IMR-90 (cell line): Measurements from ENCODE around the gene HOXB1. TPM values are rescaled to one million over a fixed set of nuclear protein-coding genes. Genes with fewer than 3 reads are reported as not detected.

ENCODE experiments used
- ATAC-seq: fragments of 200-7000 bp; cut with Tn5 transposase; 2 replicates; pipeline ENCODE4 v1.9.1; 2020; ENCODE audit warnings: low read depth, mild to moderate bottlenecking, moderate library complexity
- BruUV-seq: library from RNA; stranded (reverse); fragments of 400-500 nt; replicated peaks from 2 replicates; lab custom pipeline; 2021; lab: Mats Ljungman, UMichigan
- CTCF ChIA-PET: fragments of 300-600 bp; formaldehyde crosslinking; extraction: SDS; loops from one replicate; lab custom pipeline; 2021; ENCODE audit warnings: antibody characterized with exemption; lab: Yijun Ruan, JAX
- POLR2A ChIA-PET: fragments of 300-600 bp; sonication (Branson Sonifier 250); formaldehyde crosslinking; loops from one replicate; lab custom pipeline; 2022; ENCODE audit warnings: antibody characterized with exemption; ENCODE audit not compliant: unreplicated experiment; lab: Charles Lee
- DNase-seq: peaks from one replicate; pipeline ENCODE4 v3.0.0; 2013
- H2AFZ ChIP-seq: replicated peaks from 2 replicates; pipeline ENCODE3; 2013; ENCODE audit warnings: low read length, mild to moderate bottlenecking; ENCODE audit not compliant: poor library complexity
- H2AK5ac ChIP-seq: 2 replicates; pipeline ENCODE4 v1.6.1; 2013; ENCODE audit warnings: low read depth, low read length, inconsistent platforms
- H2AK9ac ChIP-seq: replicated peaks from 2 replicates; pipeline ENCODE3; 2013; ENCODE audit warnings: mild to moderate bottlenecking, low read depth, low read length, moderate library complexity; ENCODE audit not compliant: poor library complexity
- H2BK120ac ChIP-seq: 2 replicates; pipeline ENCODE4 v1.6.1; 2013; ENCODE audit warnings: low read depth, low read length, inconsistent platforms
- H2BK15ac ChIP-seq: 3 replicates; pipeline ENCODE4 v1.6.1; 2013; ENCODE audit warnings: low read depth, low read length, inconsistent platforms
- H2BK20ac ChIP-seq: 2 replicates; pipeline ENCODE4 v1.6.1; 2013; ENCODE audit warnings: low read depth, mild to moderate bottlenecking, inconsistent platforms, low read length, moderate library complexity
- H2BK5ac ChIP-seq: 2 replicates; pipeline ENCODE4 v1.6.1; 2013; ENCODE audit warnings: mild to moderate bottlenecking, low read depth, low read length, inconsistent platforms; ENCODE audit not compliant: poor library complexity, severe bottlenecking
- H3K14ac ChIP-seq: replicated peaks from 2 replicates; pipeline ENCODE4 v1.6.1; 2013; ENCODE audit warnings: low read depth, low read length, inconsistent platforms
- H3K18ac ChIP-seq: 2 replicates; pipeline ENCODE4 v1.6.1; 2013; ENCODE audit warnings: low read depth, low read length, control low read depth
- H3K23ac ChIP-seq: 2 replicates; pipeline ENCODE4 v1.6.1; 2013; ENCODE audit warnings: low read depth, low read length, inconsistent platforms
- H3K27ac ChIP-seq: 2 replicates; pipeline ENCODE4 v1.5.1; 2013; ENCODE audit warnings: mild to moderate bottlenecking, control low read depth, low read length; ENCODE audit not compliant: insufficient read depth
- H3K27me3 ChIP-seq: 2 replicates; pipeline ENCODE4 v1.6.1; 2013; ENCODE audit warnings: low read length; ENCODE audit not compliant: control insufficient read depth, insufficient read depth
- H3K36me3 ChIP-seq: 2 replicates; pipeline ENCODE4 v1.6.1; 2013; ENCODE audit warnings: low read length, mixed read lengths; ENCODE audit not compliant: control insufficient read depth, insufficient read depth
- H3K4ac ChIP-seq: 2 replicates; pipeline ENCODE4 v1.6.1; 2013; ENCODE audit warnings: low read depth, low read length, inconsistent platforms
- H3K4me1 ChIP-seq: 2 replicates; pipeline ENCODE4 v1.6.1; 2013; ENCODE audit warnings: low read length, mixed read lengths; ENCODE audit not compliant: control insufficient read depth, insufficient read depth
- H3K4me2 ChIP-seq: 2 replicates; pipeline ENCODE4 v1.6.1; 2013; ENCODE audit warnings: low read depth, mild to moderate bottlenecking, control low read depth, low read length, moderate library complexity
- H3K4me3 ChIP-seq: 2 replicates; pipeline ENCODE4 v1.5.1; 2013; ENCODE audit warnings: low read depth, mild to moderate bottlenecking, control low read depth, low read length, moderate library complexity; ENCODE audit not compliant: insufficient read depth
- H3K56ac ChIP-seq: 2 replicates; pipeline ENCODE4 v1.6.1; 2013; ENCODE audit warnings: low read length, inconsistent platforms; ENCODE audit not compliant: insufficient read depth; ENCODE audit errors: extremely low read depth
- H3K79me1 ChIP-seq, 2 experiments: 2 replicates each; pipeline ENCODE4 v1.6.1; 2013; ENCODE audit warnings: low read length in 2 of 2, inconsistent platforms in 1 of 2, low read depth in 1 of 2
- H3K9ac ChIP-seq: 2 replicates; pipeline ENCODE4 v1.6.1; 2013; ENCODE audit warnings: low read depth, low read length, control low read depth
- H3K9me1 ChIP-seq: 2 replicates; pipeline ENCODE4 v1.6.1; 2013; ENCODE audit warnings: low read length, inconsistent platforms; ENCODE audit not compliant: insufficient read depth
- H3K9me3 ChIP-seq: 2 replicates; pipeline ENCODE4 v1.6.1; 2013; ENCODE audit warnings: low read length; ENCODE audit not compliant: control insufficient read depth, insufficient read depth
- H4K20me1 ChIP-seq: 2 replicates; pipeline ENCODE4 v1.6.1; 2013; ENCODE audit warnings: low read length, inconsistent platforms; ENCODE audit not compliant: insufficient read depth
- H4K5ac ChIP-seq: 2 replicates; pipeline ENCODE4 v1.6.1; 2013; ENCODE audit warnings: mild to moderate bottlenecking, low read depth, low read length, control low read depth
- H4K8ac ChIP-seq, 2 experiments: 2 replicates each; pipeline ENCODE4 v1.6.1; 2013; ENCODE audit warnings: low read depth in 2 of 2, low read length in 2 of 2, control low read depth in 1 of 2, inconsistent platforms in 1 of 2
- H4K91ac ChIP-seq: 2 replicates; pipeline ENCODE4 v1.6.1; 2013; ENCODE audit warnings: low read depth, low read length, inconsistent platforms; ENCODE audit not compliant: insufficient read depth
- CTCF ChIP-seq: conservative IDR thresholded peaks from 2 replicates; pipeline ENCODE4 v1.5.1; 2012; ENCODE audit warnings: mild to moderate bottlenecking, low read depth, low read length, improper control_type of control experiment
- ELK1 ChIP-seq: fragments of 150-350 bp; IDR thresholded peaks from 2 replicates; pipeline ENCODE4 v1.6.1; 2016; ENCODE audit warnings: low read depth, mild to moderate bottlenecking, low read length, moderate library complexity, borderline replicate concordance
- FOS ChIP-seq: fragments of 150-350 bp; IDR thresholded peaks from 2 replicates; pipeline ENCODE4 v1.6.1; 2016; ENCODE audit warnings: low read depth, low read length
- POLR2A ChIP-seq: IDR thresholded peaks from 2 replicates; pipeline ENCODE4 v1.6.1; 2012; ENCODE audit warnings: mild to moderate bottlenecking, low read depth, low read length
- RFX5 ChIP-seq: IDR thresholded peaks from 2 replicates; pipeline ENCODE4 v1.8.0; 2012; ENCODE audit warnings: low read depth, mild to moderate bottlenecking, low read length, moderate library complexity
- WGBS, 2 experiments: methylation state at CpG; one replicate each; pipeline versions ENCODE4 v1.1.5 to v1.1.7; 2013; ENCODE audit warnings: missing lambda C conversion rate in 2 of 2; ENCODE audit not compliant: insufficient read length in 1 of 2; ENCODE audit errors: extremely low coverage in 2 of 2; 5-methylcytosine and 5-hydroxymethylcytosine counted together
- dilution Hi-C: fragments of 300-500 bp; cut with HindIII; formaldehyde crosslinking; loops from one replicate; pipeline ENCODE4 v1.14.3; 2018; ENCODE audit warnings: low sequenced_read_pairs; ENCODE audit not compliant: unreplicated experiment
- in situ Hi-C: fragments of 300-500 bp; cut with MboI; formaldehyde crosslinking; loops from 3 replicates; pipeline ENCODE4 v1.14.3; 2019; ENCODE audit warnings: low sequenced_read_pairs, inconsistent platforms, mixed read lengths
- intact Hi-C: fragments of 100-400 bp; cut with micrococcal nuclease; formaldehyde crosslinking; loops from 2 replicates; pipeline ENCODE4 v1.10.0; 2022
- polyA plus RNA-seq, 3 experiments: library from polyadenylated mRNA; depleted of rRNA; stranded (reverse); fragments of >200 nt; gene quantifications; 2 replicates each; pipeline ENCODE4 v1.2.3, GENCODE V29; 2012; ENCODE audit warnings: low replicate concordance in 1 of 3
- total RNA-seq: library from RNA; depleted of rRNA; stranded (reverse); fragments of >200 nt; gene quantifications from 2 replicates; pipeline ENCODE4 v1.2.3, GENCODE V29; 2012

The HOXB1 gene
- total and polyA plus RNA-seq, 2 of the 4 experiments (the other 2 are of a cell fraction), result not detected

- POLR2A ChIA-PET, result interaction anchor here (0.8 to 1.4 kb wide), 2 partner anchors 22 to 25 kb away, joined by 4 to 8 read pairs; no protein-coding TSS in a partner anchor
- WGBS, 2 experiments, result no CpG with 5 or more reads among the region's 2 CpGs
Measured at GRCh38 chr17:48566717-48567116, 35.9 kb upstream of the HOXB1 start.

More at GRCh38 chr17:48566717-48567116, 35.9 kb upstream of the HOXB1 start:
- Histone ChIP-seq H3K23ac (peak overlapping the region; percentile 99), H2BK15ac (peak overlapping the region; percentile 89; the same call in 2 of the 3 replicates), H2AK5ac (peak overlapping the region; percentile 78), H3K14ac (peak overlapping the region; percentile 95), H3K36me3 (peaks cover 46% of the 10 kb centered on the region; the same call in 1 of the 2 replicates), H3K79me1 (peaks cover 0 to 17% of the 10 kb centered on the region in 2 experiments; a peak in 2 of 4 replicates), H2BK20ac (peak overlapping the region; percentile 48), H2AK9ac (peak overlapping the region; percentile 75), H3K4me3 (no peak overlapping the region), H2AFZ (no peak overlapping the region), H2BK120ac (peak overlapping the region; percentile 83), H4K20me1 (peaks cover 25% of the 10 kb centered on the region), H3K56ac (no peak overlapping the region; the same call in 1 of the 2 replicates), H4K8ac (peak overlapping the region; percentile 77 to 92), H3K9me3 (no peaks in the 10 kb centered on the region), H3K27me3 (no peaks in the 10 kb centered on the region), H3K4me1 (peaks cover 59% of the 10 kb centered on the region), H3K18ac (peak overlapping the region; percentile 63), H3K9me1 (peaks cover 20% of the 10 kb centered on the region), H2BK5ac (peak overlapping the region; percentile 99), H4K5ac (peak overlapping the region; percentile 47), H4K91ac (peak overlapping the region; percentile 96), H3K4me2 (peak overlapping the region; percentile 83), H3K27ac (peak overlapping the region; percentile 93), H3K9ac (peak overlapping the region; percentile 92), H3K4ac (peak overlapping the region; percentile 99)
- no peak for TF ChIP-seq POLR2A
- TF ChIP-seq CTCF, result no peak
- TF ChIP-seq RFX5, result no peak
- TF ChIP-seq ELK1, result no peak
- no peak for TF ChIP-seq FOS
- intact Hi-C loops (no loop called here), in situ Hi-C loops (no loop called here), dilution Hi-C loops (no loop called here)
- ATAC-seq (no peak), DNase-seq (no peak)
- BruUV-seq, result no TSS peak
- CTCF ChIA-PET, result no interaction called here
